K562 (cell line): ENCODE results near the gene VSNL1. TPM values are rescaled to one million over a fixed set of nuclear protein-coding genes. Genes with fewer than 3 reads are reported as not detected.

Source experiments
- ARID1B ChIP-seq: fragments of 450-650 bp; IDR thresholded peaks from 2 replicates; pipeline ENCODE4 v1.6.1; 2016; ENCODE audit warnings: antibody characterized with exemption, mild to moderate bottlenecking, inconsistent platforms
- BCOR ChIP-seq: fragments of 450-650 bp; IDR thresholded peaks from 2 replicates; pipeline ENCODE4 v1.6.1; 2016
- CGGBP1 ChIP-seq: fragments of 250-450 bp; sonication (Bioruptor Pico); IDR thresholded peaks from 2 replicates; pipeline ENCODE4 v1.9.0; 2021; ENCODE audit warnings: mild to moderate bottlenecking
- EP400 ChIP-seq: fragments of 450-650 bp; IDR thresholded peaks from 2 replicates; pipeline ENCODE4 v1.6.1; 2017; ENCODE audit warnings: antibody characterized with exemption, mild to moderate bottlenecking, moderate library complexity
- FOSL1 ChIP-seq: fragments of 200-800 bp; sonication (Bioruptor generic); conservative IDR thresholded peaks from 2 replicates; pipeline ENCODE4 v1.6.1; 2016; ENCODE audit warnings: missing genetic modification characterization, missing compliant biosample characterization
- FOXK2 ChIP-seq, 2 experiments: fragments of 450-650 bp; IDR thresholded peaks in 1 of 2; conservative IDR thresholded peaks in 1 of 2; 2 replicates each; pipeline ENCODE4 v1.6.1; 2016; ENCODE audit warnings: low read depth in 2 of 2, mild to moderate bottlenecking in 1 of 2
- GABPA ChIP-seq: fragments of 200-800 bp; sonication (Bioruptor generic); conservative IDR thresholded peaks from 2 replicates; pipeline ENCODE4 v1.6.1; 2016; ENCODE audit warnings: low read depth, missing genetic modification characterization, missing compliant biosample characterization
- HINFP ChIP-seq: fragments of 450-650 bp; conservative IDR thresholded peaks from 2 replicates; pipeline ENCODE4 v1.6.1; 2016; ENCODE audit warnings: missing genetic modification characterization, low read depth, mild to moderate bottlenecking, control low read depth, missing compliant biosample characterization
- HOXB6 ChIP-seq: fragments of 250-450 bp; sonication (Bioruptor Pico); IDR thresholded peaks from 2 replicates; pipeline ENCODE4 v1.5.1; 2022; ENCODE audit warnings: mild to moderate bottlenecking, borderline replicate concordance
- KLF13 ChIP-seq: fragments of 450-650 bp; IDR thresholded peaks from 2 replicates; pipeline ENCODE4 v1.6.1; 2016; ENCODE audit warnings: missing genetic modification characterization, low read depth, mild to moderate bottlenecking, missing compliant biosample characterization, moderate library complexity, borderline replicate concordance
- NCOA2 ChIP-seq, 2 experiments: fragments of 450-650 bp; IDR thresholded peaks; 2 replicates each; pipeline ENCODE4 v1.6.1; 2018; ENCODE audit warnings: mild to moderate bottlenecking in 2 of 2, moderate library complexity in 1 of 2; ENCODE audit not compliant: partially characterized antibody in 2 of 2
- POLR2AphosphoS5 ChIP-seq: IDR thresholded peaks from 2 replicates; pipeline ENCODE4 v1.6.1; 2011; ENCODE audit warnings: mild to moderate bottlenecking, low read depth, low read length, moderate library complexity; ENCODE audit not compliant: control insufficient read depth, insufficient read depth
- TEAD2 ChIP-seq: fragments of 450-650 bp; IDR thresholded peaks from 2 replicates; pipeline ENCODE4 v1.6.1; 2016; ENCODE audit warnings: missing genetic modification characterization, control low read depth, missing compliant biosample characterization
- TGIF2 ChIP-seq: sonication (generic); formaldehyde crosslinking; IDR thresholded peaks from 2 replicates; pipeline ENCODE4 v1.8.1; 2022; ENCODE audit warnings: mild to moderate bottlenecking, missing genetic modification reagents, moderate library complexity
- ZBTB40 ChIP-seq, 2 experiments: fragments of 450-650 bp in 1 of 2; sonication (generic) in 1 of 2; formaldehyde crosslinking in 1 of 2; IDR thresholded peaks; 2 replicates each; pipeline versions ENCODE4 v1.7.1 to v1.9.0; 2016 to 2022; ENCODE audit warnings: inconsistent platforms in 1 of 2, mild to moderate bottlenecking in 1 of 2, missing genetic modification reagents in 1 of 2
- ZNF445 ChIP-seq: fragments of 250-450 bp; sonication (Bioruptor Pico); IDR thresholded peaks from 2 replicates; pipeline ENCODE4 v1.4.0; 2020; ENCODE audit warnings: low read depth, mild to moderate bottlenecking, moderate library complexity
- polyA plus RNA-seq, 8 experiments: library from polyadenylated mRNA; depleted of rRNA in 4 of 8; stranded (reverse) in 5 of 8; unstranded in 3 of 8; fragments of >200 nt; fragmentation: Nextera tagmentation in 2 of 8; fragmentation: Illumina TruSeq in 1 of 8; extraction: Ambion mirVana in 2 of 8; extraction: Trizol in 1 of 8; gene quantifications; 2 replicates each; pipeline versions ENCODE4 v1.2.1 to v1.2.3, GENCODE V29; 2011 to 2014; ENCODE audit warnings: inconsistent platforms in 1 of 8, missing spikeins in 1 of 8
- total RNA-seq, 7 experiments: library from RNA; depleted of rRNA in 6 of 7; stranded (reverse); fragments of >200 nt in 6 of 7; fragmentation: Illumina TruSeq in 2 of 7; extraction: Trizol in 2 of 7; gene quantifications; 2 replicates each; pipeline versions ENCODE4 v1.2.1 to v1.2.3, GENCODE V29; 2011 to 2021; ENCODE audit warnings: low replicate concordance in 1 of 7

VSNL1 gene
- total and polyA plus RNA-seq, 9 of the 15 experiments (the other 6 are each of a cell fraction or from before 2014, with no cell fraction given) = 0.20 TPM; not detected in 8

GRCh38 chr2:17506736-17507616, 33.5 kb upstream of the VSNL1 start (continued):
- no peak for TF ChIP-seq ZBTB40 (IDR thresholded peaks at IDR 0.05)
- TF ChIP-seq ZBTB40 (CRISPR knock-in tag; IDR thresholded peaks at IDR 0.05) = no peak
- no peak for TF ChIP-seq POLR2AphosphoS5
- TF ChIP-seq EP400 = 0 out of 2 replicates have a peak, but pooled peaks have one; percentile 13
- no peak for TF ChIP-seq TEAD2 (tag)
- no peak for TF ChIP-seq BCOR
- TF ChIP-seq HINFP = no peak
- TF ChIP-seq ARID1B = peak; percentile 49
- TF ChIP-seq GABPA (tag) = no peak
- no peak for TF ChIP-seq CGGBP1
- no peak for TF ChIP-seq NCOA2 (IDR thresholded peaks at IDR 0.05; ENCODE audit: partially characterized antibody in 2 of 2)
- no peak for TF ChIP-seq HOXB6 (CRISPR knock-in tag)
- peak; percentile 63 to 79; a peak in 3 of 4 replicates for TF ChIP-seq FOXK2 (conservative IDR thresholded peaks at IDR 0.05 in 1 of 2, IDR thresholded peaks at IDR 0.05 in 1 of 2; ENCODE audit: low read depth in 2 of 2)
- no peak for TF ChIP-seq TGIF2 (CRISPR knock-in tag)
- no peak for TF ChIP-seq ZNF445 (CRISPR knock-in tag)
- TF ChIP-seq FOSL1 = peak; percentile 51
- TF ChIP-seq KLF13 = no peak
